Ishikawa (cell line): ENCODE measurements around the gene ICA1.

Experiments used
- CEBPB ChIP-seq: IDR thresholded peaks from 2 replicates; pipeline ENCODE4 v1.6.1; 2012
- CREB1 ChIP-seq: IDR thresholded peaks from 2 replicates; pipeline ENCODE4 v1.6.1; 2012; ENCODE audit warnings: low read depth
- EGR1 ChIP-seq: IDR thresholded peaks from 2 replicates; pipeline ENCODE4 v1.6.1; 2012
- EP300 ChIP-seq: IDR thresholded peaks from 2 replicates; pipeline ENCODE4 v1.6.1; 2012; ENCODE audit warnings: borderline replicate concordance
- FOXM1 ChIP-seq: IDR thresholded peaks from 2 replicates; pipeline ENCODE4 v1.6.1; 2012; ENCODE audit warnings: low read depth, borderline replicate concordance
- RAD21 ChIP-seq: IDR thresholded peaks from 2 replicates; pipeline ENCODE4 v1.6.1; 2012; ENCODE audit warnings: low read depth
- TAF1 ChIP-seq: IDR thresholded peaks from 2 replicates; pipeline ENCODE4 v1.6.1; 2012; ENCODE audit warnings: low read depth, mild to moderate bottlenecking
- TCF12 ChIP-seq: IDR thresholded peaks from 2 replicates; pipeline ENCODE4 v1.6.1; 2012; ENCODE audit warnings: low read depth
- TEAD4 ChIP-seq: IDR thresholded peaks from 2 replicates; pipeline ENCODE4 v1.6.1; 2012
- YY1 ChIP-seq: IDR thresholded peaks from 2 replicates; pipeline ENCODE4 v1.6.1; 2012; ENCODE audit warnings: low read depth
- TF ChIP-seq, protein P1 (sequence below): IDR thresholded peaks from 2 replicates; pipeline ENCODE4 v1.6.1; 2012
- TF ChIP-seq, protein P2 (sequence below): IDR thresholded peaks from 2 replicates; pipeline ENCODE4 v1.6.1; 2012
- TF ChIP-seq, protein P3 (sequence below): IDR thresholded peaks from 2 replicates; pipeline ENCODE4 v1.6.1; 2012; ENCODE audit warnings: low read depth, mild to moderate bottlenecking

DNA sequence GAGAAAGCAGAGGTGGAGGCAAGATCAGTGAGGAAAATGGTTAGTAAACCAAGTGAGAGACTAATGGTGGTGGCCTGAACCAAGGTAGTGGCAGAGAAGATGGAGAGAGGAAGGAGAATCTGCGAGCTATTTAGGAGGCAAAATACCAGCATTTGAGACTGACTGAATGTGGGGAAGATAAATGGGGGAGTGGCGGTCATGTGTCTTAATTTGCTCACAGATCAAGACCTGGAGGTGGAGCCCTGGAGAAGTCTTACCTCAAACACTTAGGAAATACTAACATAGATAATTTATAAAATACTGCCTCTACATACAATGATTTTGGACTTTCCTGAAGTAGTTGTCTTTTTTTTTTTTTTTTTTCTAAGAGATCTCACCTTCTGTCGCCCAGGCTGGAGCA, 34.7 kb downstream of the ICA1 start:
- TF ChIP-seq CREB1 (no peak), YY1 (no peak), TAF1 (no peak), CEBPB (no peak), EP300 (no peak), FOXM1 (no peak), RAD21 (no peak), EGR1 (no peak), TEAD4 (no peak), TCF12 (no peak)
- TF ChIP-seq, protein P1, sequence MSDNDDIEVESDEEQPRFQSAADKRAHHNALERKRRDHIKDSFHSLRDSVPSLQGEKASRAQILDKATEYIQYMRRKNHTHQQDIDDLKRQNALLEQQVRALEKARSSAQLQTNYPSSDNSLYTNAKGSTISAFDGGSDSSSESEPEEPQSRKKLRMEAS, result no peak
- TF ChIP-seq, protein P2, sequence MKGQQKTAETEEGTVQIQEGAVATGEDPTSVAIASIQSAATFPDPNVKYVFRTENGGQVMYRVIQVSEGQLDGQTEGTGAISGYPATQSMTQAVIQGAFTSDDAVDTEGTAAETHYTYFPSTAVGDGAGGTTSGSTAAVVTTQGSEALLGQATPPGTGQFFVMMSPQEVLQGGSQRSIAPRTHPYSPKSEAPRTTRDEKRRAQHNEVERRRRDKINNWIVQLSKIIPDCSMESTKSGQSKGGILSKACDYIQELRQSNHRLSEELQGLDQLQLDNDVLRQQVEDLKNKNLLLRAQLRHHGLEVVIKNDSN, result no peak
- TF ChIP-seq, protein P3, sequence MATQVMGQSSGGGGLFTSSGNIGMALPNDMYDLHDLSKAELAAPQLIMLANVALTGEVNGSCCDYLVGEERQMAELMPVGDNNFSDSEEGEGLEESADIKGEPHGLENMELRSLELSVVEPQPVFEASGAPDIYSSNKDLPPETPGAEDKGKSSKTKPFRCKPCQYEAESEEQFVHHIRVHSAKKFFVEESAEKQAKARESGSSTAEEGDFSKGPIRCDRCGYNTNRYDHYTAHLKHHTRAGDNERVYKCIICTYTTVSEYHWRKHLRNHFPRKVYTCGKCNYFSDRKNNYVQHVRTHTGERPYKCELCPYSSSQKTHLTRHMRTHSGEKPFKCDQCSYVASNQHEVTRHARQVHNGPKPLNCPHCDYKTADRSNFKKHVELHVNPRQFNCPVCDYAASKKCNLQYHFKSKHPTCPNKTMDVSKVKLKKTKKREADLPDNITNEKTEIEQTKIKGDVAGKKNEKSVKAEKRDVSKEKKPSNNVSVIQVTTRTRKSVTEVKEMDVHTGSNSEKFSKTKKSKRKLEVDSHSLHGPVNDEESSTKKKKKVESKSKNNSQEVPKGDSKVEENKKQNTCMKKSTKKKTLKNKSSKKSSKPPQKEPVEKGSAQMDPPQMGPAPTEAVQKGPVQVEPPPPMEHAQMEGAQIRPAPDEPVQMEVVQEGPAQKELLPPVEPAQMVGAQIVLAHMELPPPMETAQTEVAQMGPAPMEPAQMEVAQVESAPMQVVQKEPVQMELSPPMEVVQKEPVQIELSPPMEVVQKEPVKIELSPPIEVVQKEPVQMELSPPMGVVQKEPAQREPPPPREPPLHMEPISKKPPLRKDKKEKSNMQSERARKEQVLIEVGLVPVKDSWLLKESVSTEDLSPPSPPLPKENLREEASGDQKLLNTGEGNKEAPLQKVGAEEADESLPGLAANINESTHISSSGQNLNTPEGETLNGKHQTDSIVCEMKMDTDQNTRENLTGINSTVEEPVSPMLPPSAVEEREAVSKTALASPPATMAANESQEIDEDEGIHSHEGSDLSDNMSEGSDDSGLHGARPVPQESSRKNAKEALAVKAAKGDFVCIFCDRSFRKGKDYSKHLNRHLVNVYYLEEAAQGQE, result no peak
